Measurements from ENCODE around the gene CELF4.

CELF4 gene

GRCh38 chr18:37270666-37271052, 294.9 kb downstream of the CELF4 start:
- no peak for DNase-seq

- DNase-seq: no peak
Observed at GRCh38 chr18:37270038-37270665, 295.4 kb downstream of the CELF4 start.

- DNase-seq: no peak
Observed at GRCh38 chr18:37266290-37266689, 299.3 kb downstream of the CELF4 start.

- no peak for DNase-seq
Observed at GRCh38 chr18:37265382-37265781, 300.2 kb downstream of the CELF4 start.

DNA sequence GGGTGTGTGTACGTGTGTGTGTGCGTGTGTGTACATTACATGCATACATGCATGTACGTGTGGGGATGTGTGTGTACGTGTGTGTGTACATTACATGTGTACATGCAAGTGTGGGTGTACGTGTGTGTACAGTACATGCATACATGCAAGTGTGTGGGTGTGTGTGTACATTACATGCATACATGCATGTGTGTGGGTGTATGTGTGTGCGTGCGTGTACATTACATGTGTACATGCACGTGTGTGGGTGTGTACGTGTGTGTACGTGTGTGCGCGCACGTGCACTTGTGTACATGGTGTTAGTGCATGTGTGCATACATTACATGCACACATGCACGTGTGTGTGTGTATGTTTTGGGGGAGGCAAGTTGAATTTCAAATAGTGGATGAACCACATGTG, 300.6 kb downstream of the CELF4 start:
- no peak for DNase-seq

DNA sequence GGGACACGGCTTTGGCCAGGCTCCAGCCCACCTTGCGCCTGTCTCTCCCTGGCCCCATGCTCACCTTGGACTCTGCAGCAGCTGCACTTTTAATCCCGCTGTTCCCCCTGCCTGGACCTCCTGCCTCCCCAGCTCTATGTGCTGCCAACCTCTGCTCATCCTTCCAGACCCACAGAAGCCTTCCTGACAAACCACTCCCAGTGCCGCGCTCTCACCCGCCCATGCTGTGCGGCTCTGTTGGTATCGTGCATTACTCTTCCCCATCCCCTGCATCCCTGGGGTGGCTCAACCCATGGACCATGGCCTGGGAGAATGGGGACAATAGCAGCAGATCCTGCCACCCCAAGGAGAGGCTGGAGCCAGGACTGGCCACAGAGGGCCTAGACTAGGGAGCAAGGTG, 303.6 kb downstream of the CELF4 start:
- DNase-seq: no peak

GRCh38 chr18:37261246-37261840, 304.3 kb downstream of the CELF4 start:
- DNase-seq: no peak

- no peak for DNase-seq
Observed at GRCh38 chr18:37260367-37261093, 305.1 kb downstream of the CELF4 start.

- DNase-seq: no peak
Observed at GRCh38 chr18:37259711-37260110, 305.9 kb downstream of the CELF4 start.

GRCh38 chr18:37258819-37259218, 306.8 kb downstream of the CELF4 start:
- DNase-seq: no peak

DNA sequence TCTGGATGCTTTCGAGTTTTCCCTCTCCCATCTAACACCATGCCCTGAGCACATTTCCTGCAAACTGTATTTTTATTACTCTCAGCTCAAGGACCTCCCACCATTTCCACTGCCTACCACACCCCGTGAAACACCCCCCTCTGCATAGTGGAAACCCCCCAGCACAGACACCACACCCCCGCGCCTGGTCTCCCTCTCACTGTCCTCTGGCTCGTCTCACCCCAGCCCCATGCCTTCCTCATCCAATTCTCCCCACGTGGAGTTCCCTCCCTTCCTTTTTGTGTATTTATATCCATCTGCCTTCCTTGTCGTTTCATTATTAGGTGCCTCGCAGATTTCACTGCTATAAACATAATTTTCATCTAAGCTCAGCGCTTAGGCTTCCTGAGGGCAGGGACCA, 307.5 kb downstream of the CELF4 start:
- no peak for DNase-seq

- no peak for DNase-seq
Observed at GRCh38 chr18:37254973-37255372, 310.6 kb downstream of the CELF4 start.

DNA sequence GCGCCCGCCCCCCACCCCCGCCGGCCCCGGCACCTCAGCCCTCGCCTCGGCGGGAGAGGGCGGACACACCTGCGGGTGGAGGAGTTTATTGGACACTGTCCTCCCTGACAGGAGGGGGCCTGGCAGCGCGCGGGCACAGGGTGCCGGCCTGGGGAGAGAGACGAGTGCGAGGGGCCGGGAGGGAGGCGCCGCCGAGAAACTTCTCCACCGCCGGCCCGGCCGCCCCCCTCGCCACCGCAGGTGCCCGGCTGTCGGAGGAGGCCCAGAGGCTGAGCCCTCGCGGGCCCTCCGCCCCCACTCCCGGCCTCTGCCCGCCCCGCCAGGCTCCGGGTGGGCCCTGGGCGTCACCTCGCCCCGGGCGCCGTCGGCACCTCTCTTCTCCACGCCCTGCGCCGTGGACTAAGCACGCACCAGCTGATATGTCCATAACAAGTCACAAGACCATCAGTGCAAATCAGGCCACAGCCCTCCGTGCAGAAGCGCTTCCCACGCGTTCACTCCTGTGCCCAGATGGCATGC, 311.3 kb downstream of the CELF4 start:
- DNase-seq: no peak

DNA sequence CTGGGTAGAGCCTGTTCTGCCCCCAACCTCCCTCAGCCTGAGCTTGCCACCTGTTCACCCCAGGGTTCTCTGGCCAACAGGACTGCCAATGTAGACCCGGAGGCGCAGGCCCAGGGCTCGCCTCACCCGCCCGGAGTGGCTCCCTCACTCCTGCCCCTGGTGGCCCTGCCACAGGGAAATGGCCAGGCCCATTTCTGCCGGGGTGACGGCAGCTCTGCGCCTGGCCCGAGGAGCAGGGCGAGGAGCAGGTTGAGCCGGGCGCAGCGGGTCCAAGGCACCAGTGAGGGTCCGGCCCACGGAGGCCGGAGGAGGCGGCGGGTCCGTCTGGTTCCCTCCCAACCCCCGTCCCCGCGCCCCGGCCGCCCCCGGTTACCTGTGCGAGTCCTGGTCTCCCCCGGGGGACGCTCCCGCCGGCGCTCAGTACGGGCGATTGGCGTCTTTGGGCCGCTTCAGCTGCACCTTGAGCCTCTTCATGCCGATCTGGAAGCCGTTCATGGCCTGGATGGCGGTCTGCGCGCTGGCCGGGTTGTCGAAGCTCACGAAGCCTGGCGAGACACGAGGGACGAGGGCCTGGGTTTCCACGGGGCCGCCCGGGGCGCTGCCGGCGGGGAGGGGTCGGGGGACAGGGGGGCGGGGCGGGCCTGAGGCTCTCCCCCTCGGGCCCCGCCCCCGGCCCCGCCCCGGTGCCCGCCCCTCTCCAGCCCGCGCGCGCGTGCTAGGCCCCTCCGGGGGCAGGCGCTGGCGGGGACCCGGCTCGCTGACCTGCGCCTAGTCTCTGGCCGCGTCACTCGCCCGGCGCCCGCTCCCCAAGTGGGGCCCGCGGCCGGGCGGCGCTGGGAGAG, 312.0 kb downstream of the CELF4 start:
- no peak for DNase-seq

DNA sequence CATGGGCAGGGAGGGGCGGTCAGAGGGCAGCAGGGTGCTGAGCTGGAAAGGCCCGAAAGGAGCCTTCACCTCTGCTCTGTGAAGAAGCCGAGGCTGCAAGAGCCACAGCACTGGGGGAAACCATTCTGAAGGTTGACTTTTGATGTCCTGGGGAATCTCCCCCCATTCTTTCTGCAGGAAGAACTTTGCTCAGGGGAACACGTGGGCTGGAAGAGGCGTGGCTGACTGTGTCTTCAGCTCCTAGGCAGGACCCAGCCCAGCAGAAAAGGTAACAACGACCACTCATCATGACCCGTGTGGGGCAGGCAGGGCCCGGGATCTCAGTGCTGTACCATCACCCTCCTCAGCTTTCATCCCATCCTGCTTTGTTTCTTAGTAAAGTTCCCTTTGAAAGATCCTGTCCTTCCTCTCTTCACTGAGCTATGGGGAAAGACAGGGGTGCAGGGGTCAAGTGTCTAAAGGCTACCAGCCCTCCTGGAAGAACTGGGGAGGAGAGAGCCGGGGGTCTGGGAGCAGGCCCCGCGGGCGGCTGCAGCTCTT, 312.7 kb downstream of the CELF4 start:
- no peak for DNase-seq

- DNase-seq: no peak
Observed at GRCh38 chr18:37252342-37252741, 313.3 kb downstream of the CELF4 start.

DNA sequence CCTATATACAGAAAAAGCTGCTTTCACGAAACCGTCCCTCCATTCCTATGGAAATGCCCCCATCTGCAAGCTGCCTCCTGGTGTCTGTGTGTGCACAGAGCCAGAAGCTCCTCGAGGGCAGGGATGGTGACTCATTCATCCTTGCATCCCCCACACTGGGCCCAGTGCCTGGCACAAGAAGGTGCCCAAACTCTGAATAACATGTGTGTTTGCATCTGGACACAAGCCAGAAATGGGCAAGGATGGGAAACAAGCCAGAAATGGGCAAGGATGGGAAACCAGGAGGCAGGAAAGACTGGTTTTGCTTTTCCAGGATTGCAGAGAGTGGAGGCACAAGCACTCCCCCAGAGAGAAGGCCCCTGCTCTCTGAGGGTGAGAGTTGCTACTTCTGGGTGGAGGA, 313.9 kb downstream of the CELF4 start:
- no peak for DNase-seq

DNA sequence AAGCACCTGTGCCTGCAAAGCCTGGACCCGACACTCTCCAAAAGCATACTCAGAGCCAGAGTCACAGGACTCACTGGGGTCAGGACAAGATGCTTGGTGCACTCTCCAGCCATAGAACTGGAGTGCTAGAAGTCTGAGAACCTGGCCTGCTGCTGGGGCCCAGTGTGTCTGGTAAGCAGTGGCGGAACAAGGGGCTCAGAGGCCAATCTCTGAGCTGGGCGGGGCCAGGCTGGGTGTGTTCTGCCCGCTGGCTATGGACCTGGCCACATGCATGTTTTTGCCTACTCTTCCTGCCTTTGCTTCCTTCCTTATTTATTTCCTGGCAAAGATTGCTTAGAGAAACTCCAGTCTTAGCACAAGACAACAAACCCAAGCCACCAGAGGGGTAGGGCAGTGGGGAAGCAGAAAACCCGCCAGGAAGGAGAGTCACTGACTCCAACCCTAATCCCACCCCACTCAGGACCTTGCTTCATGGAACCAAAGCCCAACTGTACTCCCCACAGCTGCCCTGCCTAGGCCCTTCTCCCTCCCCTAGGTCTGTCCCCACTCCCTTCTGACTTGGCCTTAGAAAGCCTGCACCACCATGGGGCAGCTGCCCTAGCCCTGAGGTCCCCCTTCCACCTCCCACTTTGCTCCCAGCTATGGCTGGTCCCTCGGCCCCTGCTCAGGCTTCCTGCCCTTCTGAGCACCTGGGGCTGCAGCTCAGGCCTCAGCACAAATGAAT, 315.5 kb downstream of the CELF4 start:
- DNase-seq: no peak

GRCh38 chr18:37249171-37249886, 316.3 kb downstream of the CELF4 start:
- no peak for DNase-seq

- no peak for DNase-seq
Observed at GRCh38 chr18:37248281-37248680, 317.3 kb downstream of the CELF4 start.

GRCh38 chr18:37247497-37248161, 318.0 kb downstream of the CELF4 start:
- DNase-seq: no peak
